ENCODE data around the gene PROK1.

DNA sequence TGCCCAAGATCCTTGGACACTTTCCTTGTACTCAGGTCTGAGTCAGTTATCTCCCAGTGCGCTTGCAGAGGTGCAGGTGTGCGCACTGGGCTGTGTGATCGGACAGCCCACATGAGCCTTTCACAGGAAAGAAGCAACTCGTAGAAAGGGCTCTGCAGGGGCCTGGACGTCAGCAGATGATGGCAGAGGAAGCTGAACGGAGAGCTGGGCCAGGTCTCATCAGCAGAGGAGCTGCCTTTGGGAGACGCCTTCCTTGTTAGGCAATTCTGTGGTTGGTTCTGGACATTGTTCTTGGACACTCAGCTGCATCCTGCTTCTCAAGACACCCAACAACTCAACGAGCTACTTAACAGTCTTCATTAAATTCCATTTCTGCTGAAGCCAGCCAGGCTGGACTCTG is 7.5 kb upstream of the PROK1 start:
- TF ChIP-seq, protein P1, sequence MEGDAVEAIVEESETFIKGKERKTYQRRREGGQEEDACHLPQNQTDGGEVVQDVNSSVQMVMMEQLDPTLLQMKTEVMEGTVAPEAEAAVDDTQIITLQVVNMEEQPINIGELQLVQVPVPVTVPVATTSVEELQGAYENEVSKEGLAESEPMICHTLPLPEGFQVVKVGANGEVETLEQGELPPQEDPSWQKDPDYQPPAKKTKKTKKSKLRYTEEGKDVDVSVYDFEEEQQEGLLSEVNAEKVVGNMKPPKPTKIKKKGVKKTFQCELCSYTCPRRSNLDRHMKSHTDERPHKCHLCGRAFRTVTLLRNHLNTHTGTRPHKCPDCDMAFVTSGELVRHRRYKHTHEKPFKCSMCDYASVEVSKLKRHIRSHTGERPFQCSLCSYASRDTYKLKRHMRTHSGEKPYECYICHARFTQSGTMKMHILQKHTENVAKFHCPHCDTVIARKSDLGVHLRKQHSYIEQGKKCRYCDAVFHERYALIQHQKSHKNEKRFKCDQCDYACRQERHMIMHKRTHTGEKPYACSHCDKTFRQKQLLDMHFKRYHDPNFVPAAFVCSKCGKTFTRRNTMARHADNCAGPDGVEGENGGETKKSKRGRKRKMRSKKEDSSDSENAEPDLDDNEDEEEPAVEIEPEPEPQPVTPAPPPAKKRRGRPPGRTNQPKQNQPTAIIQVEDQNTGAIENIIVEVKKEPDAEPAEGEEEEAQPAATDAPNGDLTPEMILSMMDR (IDR thresholded peaks at IDR 0.05; ENCODE audit: insufficient read depth, low read depth, low read length): no peak
- no peak for TF ChIP-seq EZH2 (IDR thresholded peaks at IDR 0.05; ENCODE audit: insufficient read depth, low read length)
